ENCODE measurements around the gene CWC27.

CWC27 gene

DNA sequence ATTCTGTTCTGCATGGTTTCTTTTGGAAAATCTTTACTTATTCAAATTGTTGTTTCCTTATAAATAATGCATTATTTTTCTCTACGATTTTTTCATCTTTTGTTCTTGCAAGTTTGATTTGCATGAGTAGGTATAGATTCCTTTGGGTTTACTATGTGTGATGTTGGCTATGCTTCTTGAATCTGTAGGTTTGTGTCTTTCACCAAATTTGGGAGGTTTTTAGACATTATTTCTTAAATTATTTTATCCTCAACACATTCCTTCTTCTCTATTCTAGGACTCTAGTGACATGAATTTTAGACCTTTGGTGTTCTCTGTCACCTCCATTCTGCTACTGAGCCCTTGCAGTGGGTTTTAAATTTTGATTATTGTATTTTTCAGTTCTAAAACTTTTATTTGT is 219.0 kb downstream of the CWC27 start:
- no peak for DNase-seq

- DNase-seq: no peak
Measured at GRCh38 chr5:65009207-65009606, 240.5 kb downstream of the CWC27 start.

GRCh38 chr5:65010841-65011240 is 242.1 kb downstream of the CWC27 start:
- DNase-seq: no peak

DNA sequence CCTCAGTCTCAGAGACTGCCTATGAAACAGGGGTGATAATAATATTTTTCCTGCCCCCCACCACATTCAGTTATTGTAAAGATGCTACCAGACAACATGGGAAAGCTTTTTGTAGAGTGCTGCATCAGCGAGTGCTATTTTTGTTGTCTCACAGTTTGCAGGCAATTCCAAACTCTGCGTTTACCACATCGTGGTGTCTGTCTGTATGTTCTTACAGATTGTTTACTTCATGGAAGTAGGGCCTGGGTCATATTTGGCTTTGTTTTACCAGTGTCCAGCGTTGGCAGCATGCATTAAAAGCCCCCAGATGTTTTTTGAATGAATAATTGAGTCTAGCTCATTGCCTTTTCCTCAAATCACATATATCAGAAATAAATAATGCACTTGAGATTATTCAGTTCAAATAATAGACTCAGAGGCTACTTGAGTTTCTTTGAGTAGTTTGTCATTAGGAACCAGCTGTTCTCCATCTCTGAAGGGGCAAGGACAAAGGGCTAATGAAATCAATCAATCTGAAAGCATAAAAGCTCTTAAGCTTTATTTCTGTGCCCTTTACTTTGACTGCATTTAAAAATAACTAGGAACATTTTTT is 243.7 kb downstream of the CWC27 start:
- no peak for DNase-seq

DNA sequence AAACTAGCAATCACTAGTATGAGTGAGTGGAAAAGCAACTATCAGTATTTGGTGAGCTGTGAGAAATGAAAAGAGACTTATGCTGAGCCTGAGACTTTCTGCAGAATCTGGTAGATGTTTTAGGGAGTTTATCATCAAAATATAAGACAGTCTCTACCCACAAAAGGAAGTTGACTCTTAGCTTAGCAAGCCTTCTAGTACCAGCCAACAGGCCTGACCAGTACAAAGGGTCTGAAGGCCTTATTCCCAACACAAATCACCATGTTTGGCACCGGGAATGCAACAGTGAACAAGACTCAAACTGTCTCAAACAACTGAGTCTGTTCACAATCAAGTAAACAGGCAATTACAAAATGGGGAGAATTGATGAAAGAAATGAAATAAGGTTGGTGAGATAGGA is 244.4 kb downstream of the CWC27 start:
- DNase-seq: no peak

DNA sequence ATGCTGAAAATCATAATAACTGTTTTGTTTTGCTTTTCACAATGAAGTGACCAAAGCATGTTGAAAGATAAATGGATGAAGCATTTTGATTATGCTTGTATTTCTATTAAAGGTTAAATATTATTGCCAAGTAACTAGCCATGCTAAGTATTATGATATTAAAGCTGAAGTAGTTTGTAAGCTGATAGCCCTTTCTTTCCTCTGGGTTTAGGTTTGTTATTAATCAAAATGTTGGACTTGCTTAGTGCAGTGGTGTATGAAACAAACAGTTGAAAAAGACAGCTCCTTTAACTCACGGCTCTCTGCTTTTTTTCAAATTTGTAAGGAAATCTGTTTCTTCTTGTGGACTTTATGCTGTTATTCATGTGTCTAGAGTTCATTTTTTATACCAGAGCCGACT is 246.0 kb downstream of the CWC27 start:
- DNase-seq: no peak

DNA sequence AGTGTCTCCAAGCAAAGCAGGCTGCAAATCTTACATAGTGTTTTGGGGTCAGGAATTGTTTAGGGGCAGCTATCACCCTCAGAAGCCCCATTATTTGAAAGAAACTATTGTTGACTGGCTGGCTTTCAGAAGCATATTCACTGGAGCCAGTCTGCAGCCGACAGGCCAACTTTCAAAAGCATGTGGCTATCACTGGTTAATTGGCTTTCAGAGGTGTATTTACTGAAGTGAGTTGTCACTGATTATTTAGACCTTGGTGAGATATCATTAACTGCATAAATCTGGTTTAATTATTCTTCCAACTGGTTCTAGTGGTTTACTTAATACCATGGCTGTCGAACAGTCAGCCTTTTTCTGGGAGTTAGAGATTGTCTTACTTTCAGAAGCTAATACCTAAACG is 247.0 kb downstream of the CWC27 start:
- DNase-seq: no peak

DNA sequence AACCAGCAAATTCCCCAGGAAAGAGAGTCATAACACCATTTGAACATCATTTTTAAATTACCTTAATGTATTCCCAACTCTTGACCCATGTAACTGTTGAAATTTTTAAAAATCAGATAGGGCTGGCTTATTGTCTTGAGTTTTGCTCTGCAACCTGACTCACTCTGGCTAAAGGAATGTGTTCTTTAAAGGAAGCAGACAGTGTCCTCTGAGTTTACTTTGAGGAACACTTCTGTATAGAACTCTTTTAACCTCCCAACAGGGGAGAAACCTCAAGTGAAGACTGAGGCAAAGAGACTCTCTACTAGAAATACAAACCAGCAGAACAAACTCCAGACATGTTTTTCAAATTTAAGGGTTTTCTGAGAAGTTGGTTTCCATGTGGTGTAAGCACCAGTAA is 248.9 kb downstream of the CWC27 start:
- DNase-seq: no peak

DNA sequence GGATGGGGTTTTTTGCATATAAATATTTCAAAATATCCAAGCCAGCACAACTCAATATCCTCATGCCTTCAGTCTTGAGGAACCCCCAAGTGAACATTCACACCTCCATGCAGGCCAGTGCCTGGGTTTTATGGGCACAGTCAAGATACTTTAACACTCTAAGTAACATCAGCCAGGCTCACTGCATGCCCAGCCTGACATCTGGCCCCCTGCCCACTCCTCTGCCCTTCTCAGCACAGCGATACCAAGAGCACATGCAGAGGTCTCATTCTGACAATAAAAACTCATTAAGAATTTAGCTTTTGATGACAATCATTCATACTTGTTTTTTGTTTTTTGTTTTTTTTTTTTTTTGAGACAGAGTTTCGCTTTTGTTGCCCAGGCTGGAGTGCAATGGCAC is 250.0 kb downstream of the CWC27 start:
- DNase-seq: no peak

DNA sequence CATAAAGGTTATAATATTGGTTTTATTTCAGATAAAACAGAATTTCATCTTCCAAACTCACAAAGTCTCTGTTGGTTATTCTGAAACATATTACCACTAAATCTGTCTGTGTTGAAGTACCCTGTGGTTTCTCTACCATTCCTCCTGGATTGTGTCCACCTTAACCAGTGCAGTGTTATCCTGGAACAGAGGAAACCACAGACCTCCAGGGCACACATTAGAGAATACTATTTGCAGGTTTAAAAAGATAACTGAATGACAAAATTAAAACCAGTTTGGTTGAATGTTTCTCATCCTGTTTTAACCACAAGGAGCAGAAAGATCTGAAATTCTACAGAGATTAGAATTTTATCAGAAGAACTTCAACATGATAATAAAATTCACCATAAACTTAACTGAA is 251.8 kb downstream of the CWC27 start:
- DNase-seq: no peak

GRCh38 chr5:65021527-65022226 is 252.9 kb downstream of the CWC27 start:
- no peak for DNase-seq

DNA sequence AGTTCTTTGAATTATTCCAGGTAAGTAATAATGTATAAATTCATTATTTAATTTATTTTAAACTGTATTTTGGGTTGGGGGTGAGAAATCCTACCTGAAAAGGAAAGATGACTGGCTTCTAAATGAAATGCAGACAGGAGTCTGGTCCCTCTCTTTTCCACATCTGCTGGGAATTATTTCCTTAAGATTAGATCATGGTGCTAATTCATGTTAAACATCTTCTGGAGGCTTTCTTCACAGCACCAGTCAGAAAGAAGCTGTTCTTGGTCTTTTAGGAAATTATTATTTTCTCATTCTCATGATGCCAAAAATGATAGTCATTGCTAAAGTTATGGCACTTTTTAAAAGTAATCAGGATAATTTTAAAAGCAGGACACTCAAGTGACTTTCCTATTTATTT is 254.2 kb downstream of the CWC27 start:
- no peak for DNase-seq

- no peak for DNase-seq
Measured at GRCh38 chr5:65024681-65025080, 256.0 kb downstream of the CWC27 start.

- DNase-seq: no peak
Measured at GRCh38 chr5:65026816-65027548, 258.3 kb downstream of the CWC27 start.

- DNase-seq: no peak
Measured at GRCh38 chr5:65029178-65029577, 260.4 kb downstream of the CWC27 start.

DNA sequence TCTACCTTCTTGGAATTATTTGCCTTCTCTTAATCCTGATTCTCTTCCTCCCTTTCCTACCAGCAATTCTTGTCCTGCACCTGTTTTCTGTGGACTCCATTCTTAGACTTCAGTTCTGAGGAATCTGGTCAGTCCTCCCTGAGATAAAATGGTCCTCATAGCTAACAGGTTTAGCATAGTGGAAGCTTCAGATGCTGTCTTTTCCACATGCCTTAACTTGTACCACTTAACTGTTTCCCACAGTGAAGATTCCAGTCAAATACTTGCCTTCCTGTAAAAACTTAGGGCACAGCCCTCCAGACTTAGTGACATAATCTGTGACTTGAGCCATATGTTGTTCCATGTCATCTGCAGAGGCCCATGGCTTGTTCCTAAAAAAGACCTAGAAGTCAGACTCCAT is 261.3 kb downstream of the CWC27 start:
- DNase-seq: no peak

DNA sequence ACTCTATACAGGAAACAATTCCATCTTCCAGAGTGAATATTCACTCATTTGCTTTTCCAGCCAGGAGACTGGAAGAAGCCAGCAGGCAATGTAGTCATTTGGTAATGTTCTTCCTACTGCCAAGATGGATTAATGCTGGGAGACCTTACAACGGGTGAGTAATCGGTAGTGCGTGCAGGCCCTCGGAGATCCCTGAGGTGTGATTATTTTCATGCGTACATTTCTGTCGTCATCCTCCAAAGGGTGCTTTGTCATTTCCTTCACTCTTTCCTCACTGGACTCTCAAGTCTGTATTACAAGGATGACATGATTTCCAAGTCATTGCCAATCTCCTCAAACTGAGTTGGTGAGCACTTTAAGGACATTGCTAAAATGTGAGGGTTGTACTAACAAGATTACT is 263.5 kb downstream of the CWC27 start:
- DNase-seq: no peak

- no peak for DNase-seq
Measured at GRCh38 chr5:65034029-65034812, 265.5 kb downstream of the CWC27 start.

GRCh38 chr5:65034813-65035209 is 266.1 kb downstream of the CWC27 start:
- no peak for DNase-seq

- peak; percentile 74 to 84 for DNase-seq
Measured at GRCh38 chr5:65035211-65036206, 266.8 kb downstream of the CWC27 start.

DNA sequence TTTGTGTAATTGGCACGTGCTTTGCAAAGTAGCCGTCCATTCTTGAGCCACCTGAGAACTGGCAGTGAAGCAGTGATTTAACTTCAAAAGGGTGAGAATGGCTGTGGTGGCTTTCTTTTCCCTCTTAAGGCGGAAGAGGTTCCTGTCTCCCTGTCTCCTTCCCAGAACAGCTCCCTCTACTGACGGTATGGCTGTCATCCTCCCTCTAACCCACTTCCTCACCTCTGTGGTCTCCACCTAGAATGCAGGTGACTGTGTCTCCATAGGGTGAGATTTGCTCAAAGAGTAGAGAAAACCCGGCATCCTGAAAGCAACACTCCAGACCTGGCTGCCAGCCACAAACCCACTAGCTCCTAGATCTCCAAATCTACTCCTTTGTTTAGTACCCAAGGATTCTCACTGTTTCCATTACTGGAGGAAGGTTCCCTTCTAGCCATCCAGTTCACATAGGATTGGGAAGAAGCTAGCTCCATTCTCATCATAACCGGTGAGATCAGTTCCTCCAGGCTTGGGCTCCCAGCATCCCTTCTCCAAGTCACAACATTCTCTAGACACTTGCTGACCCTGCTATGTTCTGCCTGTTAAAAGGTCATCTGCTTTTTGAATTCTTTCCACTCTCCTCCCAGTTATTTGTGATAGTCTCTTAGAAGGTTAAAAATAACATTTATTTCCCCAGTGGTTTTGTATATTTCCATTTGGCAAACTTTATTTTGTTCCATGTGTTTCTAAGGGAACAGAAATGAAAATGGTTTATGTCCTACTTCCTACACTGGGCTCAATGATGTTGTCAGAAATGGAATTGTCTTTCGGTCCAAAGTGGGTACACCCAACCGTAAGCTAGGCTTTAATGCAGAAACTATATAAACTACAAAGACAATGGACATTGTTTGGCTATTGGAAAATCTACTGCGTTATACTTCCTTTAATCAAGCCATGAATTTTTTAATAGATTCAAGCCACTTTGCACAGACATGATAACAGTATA is 269.4 kb downstream of the CWC27 start:
- DNase-seq: no peak

All from inflammatory macrophage treated with lipopolysaccharide for 1 hour (primary cell).